Measurements from ENCODE around the gene TECPR2.

GRCh38 chr14:102496331-102496691 is 133.6 kb downstream of the TECPR2 start:
- TF ChIP-seq, protein P1, sequence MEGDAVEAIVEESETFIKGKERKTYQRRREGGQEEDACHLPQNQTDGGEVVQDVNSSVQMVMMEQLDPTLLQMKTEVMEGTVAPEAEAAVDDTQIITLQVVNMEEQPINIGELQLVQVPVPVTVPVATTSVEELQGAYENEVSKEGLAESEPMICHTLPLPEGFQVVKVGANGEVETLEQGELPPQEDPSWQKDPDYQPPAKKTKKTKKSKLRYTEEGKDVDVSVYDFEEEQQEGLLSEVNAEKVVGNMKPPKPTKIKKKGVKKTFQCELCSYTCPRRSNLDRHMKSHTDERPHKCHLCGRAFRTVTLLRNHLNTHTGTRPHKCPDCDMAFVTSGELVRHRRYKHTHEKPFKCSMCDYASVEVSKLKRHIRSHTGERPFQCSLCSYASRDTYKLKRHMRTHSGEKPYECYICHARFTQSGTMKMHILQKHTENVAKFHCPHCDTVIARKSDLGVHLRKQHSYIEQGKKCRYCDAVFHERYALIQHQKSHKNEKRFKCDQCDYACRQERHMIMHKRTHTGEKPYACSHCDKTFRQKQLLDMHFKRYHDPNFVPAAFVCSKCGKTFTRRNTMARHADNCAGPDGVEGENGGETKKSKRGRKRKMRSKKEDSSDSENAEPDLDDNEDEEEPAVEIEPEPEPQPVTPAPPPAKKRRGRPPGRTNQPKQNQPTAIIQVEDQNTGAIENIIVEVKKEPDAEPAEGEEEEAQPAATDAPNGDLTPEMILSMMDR (IDR thresholded peaks at IDR 0.05; ENCODE audit: insufficient read depth, low read depth, low read length), result no peak
- no peak for TF ChIP-seq EZH2 (IDR thresholded peaks at IDR 0.05; ENCODE audit: insufficient read depth, low read length)

Measured in astrocyte (in vitro differentiated cells and primary cell).